ENCODE measurements around the gene NHLRC2. TPM values are rescaled to one million over a fixed set of nuclear protein-coding genes. Genes with fewer than 3 reads are reported as not detected.
"Not testable (repeated sequence)": the region's sequence is repeated elsewhere in the genome, so short reads cannot be mapped to it uniquely, and the experiment has no call there.

The NHLRC2 gene
- total RNA-seq, 6 experiments from 2014 or later: 24.0 to 27.4 (median 25.9) TPM

DNA sequence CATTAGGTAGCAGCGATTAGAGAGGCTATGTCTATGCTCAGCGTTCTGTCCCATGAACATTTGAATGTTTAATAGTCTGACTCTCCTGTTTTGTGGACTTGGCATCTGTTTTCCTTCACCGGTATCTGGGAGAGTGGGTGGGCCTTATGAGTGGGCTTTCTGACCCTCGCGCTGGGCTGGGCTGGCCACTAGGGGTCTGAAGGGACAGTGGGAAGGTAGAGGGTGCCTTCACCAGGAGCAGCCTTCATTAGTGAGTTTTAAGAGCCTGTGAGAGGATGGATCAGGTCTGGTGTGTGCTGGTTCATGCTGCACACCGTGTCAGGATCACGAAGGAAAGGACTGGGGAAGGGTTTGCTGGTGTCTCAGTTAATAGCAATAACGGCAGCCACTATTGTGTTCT lies 34.0 kb upstream of the NHLRC2 start:
- Mint-ChIP-seq H3K4me1 (ENCODE audit: low read depth) (no peaks in the 10 kb centered on the region), H3K27ac (no peak overlapping the region), H3K4me3 (no peak overlapping the region), H3K27me3 (ENCODE audit: insufficient read depth) (peaks cover 7% of the 10 kb centered on the region), H3K9me3 (no peaks in the 10 kb centered on the region; the same call in 1 of the 2 replicates), H3K36me3 (ENCODE audit: low read depth) (no peaks in the 10 kb centered on the region)
- TF ChIP-seq, protein P1, sequence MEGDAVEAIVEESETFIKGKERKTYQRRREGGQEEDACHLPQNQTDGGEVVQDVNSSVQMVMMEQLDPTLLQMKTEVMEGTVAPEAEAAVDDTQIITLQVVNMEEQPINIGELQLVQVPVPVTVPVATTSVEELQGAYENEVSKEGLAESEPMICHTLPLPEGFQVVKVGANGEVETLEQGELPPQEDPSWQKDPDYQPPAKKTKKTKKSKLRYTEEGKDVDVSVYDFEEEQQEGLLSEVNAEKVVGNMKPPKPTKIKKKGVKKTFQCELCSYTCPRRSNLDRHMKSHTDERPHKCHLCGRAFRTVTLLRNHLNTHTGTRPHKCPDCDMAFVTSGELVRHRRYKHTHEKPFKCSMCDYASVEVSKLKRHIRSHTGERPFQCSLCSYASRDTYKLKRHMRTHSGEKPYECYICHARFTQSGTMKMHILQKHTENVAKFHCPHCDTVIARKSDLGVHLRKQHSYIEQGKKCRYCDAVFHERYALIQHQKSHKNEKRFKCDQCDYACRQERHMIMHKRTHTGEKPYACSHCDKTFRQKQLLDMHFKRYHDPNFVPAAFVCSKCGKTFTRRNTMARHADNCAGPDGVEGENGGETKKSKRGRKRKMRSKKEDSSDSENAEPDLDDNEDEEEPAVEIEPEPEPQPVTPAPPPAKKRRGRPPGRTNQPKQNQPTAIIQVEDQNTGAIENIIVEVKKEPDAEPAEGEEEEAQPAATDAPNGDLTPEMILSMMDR (IDR thresholded peaks at IDR 0.05): no peak
- no peak for DNase-seq

GRCh38 chr10:113821306-113821705 lies 33.2 kb upstream of the NHLRC2 start:
- not testable (repeated sequence) for H3K4me1 Mint-ChIP-seq (ENCODE audit: low read depth); H3K36me3 Mint-ChIP-seq (ENCODE audit: low read depth); H3K4me3 Mint-ChIP-seq; H3K27me3 Mint-ChIP-seq (ENCODE audit: insufficient read depth); H3K27ac Mint-ChIP-seq; H3K9me3 Mint-ChIP-seq; DNase-seq

DNA sequence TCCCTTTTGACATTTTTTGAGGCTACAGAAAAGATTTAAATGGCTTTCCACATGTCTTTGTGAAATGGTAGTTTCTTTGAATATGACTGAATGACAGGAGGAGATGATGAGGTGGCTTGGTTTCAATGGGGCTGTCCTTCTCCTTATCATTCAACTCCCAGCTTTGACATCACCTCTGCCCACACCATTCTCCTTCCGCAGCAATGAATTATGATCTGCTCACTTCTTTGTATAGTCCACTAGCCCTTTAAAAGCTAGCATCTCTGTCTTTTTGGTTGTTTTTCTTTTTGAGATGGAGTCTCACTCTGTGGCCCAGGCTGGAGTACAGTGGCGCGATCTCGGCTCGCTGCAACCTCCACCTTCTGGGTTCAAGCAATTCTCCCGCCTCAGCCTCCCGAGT lies 32.3 kb upstream of the NHLRC2 start:
- no peak for DNase-seq
- no peaks in the 10 kb centered on the region for H3K4me1 Mint-ChIP-seq (ENCODE audit: low read depth)
- H3K27ac Mint-ChIP-seq: no peak overlapping the region
- H3K9me3 Mint-ChIP-seq: no peaks in the 10 kb centered on the region; the same call in 1 of the 2 replicates
- peaks cover 10% of the 10 kb centered on the region for H3K27me3 Mint-ChIP-seq (ENCODE audit: insufficient read depth)
- no peaks in the 10 kb centered on the region for H3K36me3 Mint-ChIP-seq (ENCODE audit: low read depth)
- no peak overlapping the region for H3K4me3 Mint-ChIP-seq
- TF ChIP-seq, protein P1 (IDR thresholded peaks at IDR 0.05): no peak

GRCh38 chr10:113823389-113823788 lies 31.1 kb upstream of the NHLRC2 start:
- TF ChIP-seq, protein P1 (IDR thresholded peaks at IDR 0.05): no peak
- H3K4me3 Mint-ChIP-seq: no peak overlapping the region
- H3K9me3 Mint-ChIP-seq: no peaks in the 10 kb centered on the region; the same call in 1 of the 2 replicates
- no peaks in the 10 kb centered on the region for H3K4me1 Mint-ChIP-seq (ENCODE audit: low read depth)
- H3K27me3 Mint-ChIP-seq (ENCODE audit: insufficient read depth): peaks cover 9% of the 10 kb centered on the region
- H3K27ac Mint-ChIP-seq: no peak overlapping the region
- no peaks in the 10 kb centered on the region for H3K36me3 Mint-ChIP-seq (ENCODE audit: low read depth)
- DNase-seq: no peak

DNA sequence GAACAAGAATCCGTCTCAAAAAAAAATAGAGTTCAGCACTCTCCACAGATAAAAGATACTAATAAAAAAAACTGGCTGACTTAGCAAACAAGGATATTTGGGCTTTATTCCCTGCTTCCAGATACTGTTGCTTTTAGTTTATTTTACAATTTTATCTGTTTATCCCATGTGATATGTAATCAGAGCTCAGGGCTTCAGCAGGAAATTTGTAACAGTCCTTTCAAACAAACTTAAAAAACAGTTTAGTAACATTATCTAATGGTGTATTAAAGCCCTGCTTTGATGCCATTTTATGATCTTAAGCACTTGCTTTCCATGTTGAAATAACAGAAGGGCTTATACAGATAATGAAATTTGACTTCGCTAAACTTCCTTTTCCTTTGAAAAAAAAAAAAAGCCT lies 28.7 kb upstream of the NHLRC2 start:
- no peak for DNase-seq
- Mint-ChIP-seq H3K27me3 (ENCODE audit: insufficient read depth) (peaks cover 8% of the 10 kb centered on the region), H3K4me1 (ENCODE audit: low read depth) (no peaks in the 10 kb centered on the region), H3K36me3 (ENCODE audit: low read depth) (no peaks in the 10 kb centered on the region), H3K27ac (no peak overlapping the region), H3K4me3 (no peak overlapping the region), H3K9me3 (no peaks in the 10 kb centered on the region; the same call in 1 of the 2 replicates)
- TF ChIP-seq, protein P1 (IDR thresholded peaks at IDR 0.05): no peak

DNA sequence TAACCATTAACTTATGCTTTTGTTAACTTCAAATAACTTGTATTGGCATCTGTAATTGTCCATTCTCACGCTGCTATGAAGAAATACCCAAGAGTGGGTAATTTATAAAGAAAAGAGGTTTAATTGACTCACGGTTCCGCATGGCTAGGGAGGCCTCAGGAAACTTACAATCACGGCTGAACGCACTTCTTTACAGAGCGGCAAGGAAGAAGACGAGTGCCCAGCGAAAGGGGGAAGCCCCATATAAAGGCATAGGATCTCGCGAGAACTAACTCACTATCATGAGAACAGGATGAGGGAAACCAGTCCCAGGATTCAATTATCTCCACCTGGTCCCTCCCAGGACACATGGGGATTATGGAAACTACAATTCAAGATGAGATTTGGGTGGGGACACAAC lies 25.9 kb upstream of the NHLRC2 start:
- not testable (repeated sequence) for H3K27me3 Mint-ChIP-seq (ENCODE audit: insufficient read depth); H3K4me1 Mint-ChIP-seq (ENCODE audit: low read depth); DNase-seq; H3K27ac Mint-ChIP-seq; H3K36me3 Mint-ChIP-seq (ENCODE audit: low read depth); H3K4me3 Mint-ChIP-seq; H3K9me3 Mint-ChIP-seq

GRCh38 chr10:113842171-113842570 lies 12.3 kb upstream of the NHLRC2 start:
- Mint-ChIP-seq H3K27ac (no peak overlapping the region), H3K9me3 (no peaks in the 10 kb centered on the region), H3K27me3 (ENCODE audit: insufficient read depth) (no peaks in the 10 kb centered on the region), H3K4me1 (ENCODE audit: low read depth) (no peaks in the 10 kb centered on the region), H3K36me3 (ENCODE audit: low read depth) (0 out of 2 replicates have a peak, but pooled peaks cover 4% of the 10 kb centered on the region), H3K4me3 (no peak overlapping the region)
- TF ChIP-seq, protein P1 (IDR thresholded peaks at IDR 0.05): no peak
- DNase-seq: no peak
